ENCODE measurements around the gene EML4.

Gene EML4

DNA sequence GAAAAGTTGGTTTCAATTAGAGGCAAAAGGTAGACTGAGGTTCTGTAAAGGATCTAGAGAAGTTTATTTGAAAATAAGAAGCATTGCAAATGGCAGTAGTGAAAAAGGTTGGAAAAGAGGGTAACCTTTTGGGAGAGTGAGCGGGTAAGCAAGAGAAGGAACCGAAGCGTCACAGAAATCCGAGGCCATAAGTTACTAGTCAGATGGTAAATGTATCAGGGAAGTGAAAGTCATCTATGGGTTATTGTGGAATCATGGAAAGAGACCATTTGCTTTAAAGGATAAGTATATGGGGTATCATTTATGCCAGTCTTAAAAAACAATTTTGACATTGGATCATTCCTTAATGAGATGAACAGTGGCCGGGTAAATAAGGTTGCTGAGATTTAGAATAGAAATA lies 30.5 kb downstream of the EML4 start:
- CTCF ChIA-PET: interaction anchor here (2.0 to 2.9 kb wide), 2 partner anchors 16 to 19 kb away, joined by 4 to 8 read pairs; no protein-coding TSS in a partner anchor
- no peak for TF ChIP-seq CTCF (IDR thresholded peaks at IDR 0.05; ENCODE audit: control extremely low read depth, extremely low read depth, low read depth, missing control alignments)
- POLR2A ChIA-PET: no interaction called here
- no peak for DNase-seq (ENCODE audit: extremely low spot score)

DNA sequence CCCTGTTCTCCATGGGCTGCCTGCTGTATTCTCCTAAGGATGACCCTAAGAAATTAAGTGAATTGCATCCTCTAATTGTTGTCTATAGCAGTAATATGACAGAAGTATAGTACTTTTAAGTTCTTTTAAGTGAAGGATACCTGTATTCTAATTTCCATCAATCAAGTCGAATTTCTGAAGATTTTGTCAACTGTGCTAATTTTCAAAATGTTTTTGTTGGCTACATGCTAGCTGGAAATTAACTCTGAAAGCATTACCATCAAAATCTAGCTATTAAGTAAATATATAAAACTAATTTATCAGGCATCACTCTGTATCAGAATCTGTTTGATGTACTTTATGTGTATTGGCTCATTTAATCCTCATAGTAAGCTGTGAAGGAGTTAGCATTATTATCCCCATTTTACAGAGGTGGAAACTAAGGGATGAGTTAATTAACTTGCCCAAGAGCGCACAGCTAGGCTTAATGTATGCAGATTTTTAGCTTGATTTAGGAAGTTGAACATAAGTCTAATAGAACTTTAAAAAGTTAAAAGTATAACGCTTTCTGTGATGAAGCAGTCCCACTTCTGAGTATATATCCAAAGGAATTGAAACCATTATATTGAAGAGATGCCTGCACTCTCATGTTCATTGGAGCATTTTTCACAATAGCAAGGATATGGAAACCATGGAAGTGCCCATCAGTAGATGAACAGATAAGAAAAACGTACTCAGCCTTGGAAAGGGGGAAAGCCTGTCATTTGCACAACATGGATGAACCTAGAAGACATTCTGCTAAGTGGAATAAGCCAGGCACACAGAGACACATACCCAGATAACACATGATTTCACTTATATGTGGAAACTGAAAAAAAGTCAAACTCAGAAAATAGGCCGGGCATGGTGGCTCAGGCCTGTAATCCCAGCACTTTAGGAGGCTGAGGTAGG lies 32.0 kb downstream of the EML4 start:
- ChIA-PET CTCF (interaction anchor here (1.5 kb wide), 2 partner anchors 11 to 105 kb away, joined by 3 to 8 read pairs; no protein-coding TSS in a partner anchor), POLR2A (no interaction called here)
- no peak for DNase-seq (ENCODE audit: extremely low spot score)
- TF ChIP-seq CTCF (IDR thresholded peaks at IDR 0.05; ENCODE audit: control extremely low read depth, extremely low read depth, low read depth, missing control alignments): no peak

- no peak for TF ChIP-seq CTCF (IDR thresholded peaks at IDR 0.05; ENCODE audit: control extremely low read depth, extremely low read depth, low read depth, missing control alignments)
- ChIA-PET CTCF (no interaction called here), POLR2A (no interaction called here)
- no peak for DNase-seq (ENCODE audit: extremely low spot score)
These were observed 33.5 kb downstream of the EML4 start for GRCh38 chr2:42202634-42203008.

- TF ChIP-seq CTCF (IDR thresholded peaks at IDR 0.05; ENCODE audit: control extremely low read depth, extremely low read depth, low read depth, missing control alignments): no peak
- POLR2A ChIA-PET: no interaction called here
- no peak for DNase-seq (ENCODE audit: extremely low spot score)
- CTCF ChIA-PET: interaction anchor here (1.3 to 2.1 kb wide), 3 partner anchors 8 to 23 kb away, joined by 4 to 6 read pairs (median 4); no protein-coding TSS in a partner anchor
These were observed 34.6 kb downstream of the EML4 start for GRCh38 chr2:42203792-42204191.

DNA sequence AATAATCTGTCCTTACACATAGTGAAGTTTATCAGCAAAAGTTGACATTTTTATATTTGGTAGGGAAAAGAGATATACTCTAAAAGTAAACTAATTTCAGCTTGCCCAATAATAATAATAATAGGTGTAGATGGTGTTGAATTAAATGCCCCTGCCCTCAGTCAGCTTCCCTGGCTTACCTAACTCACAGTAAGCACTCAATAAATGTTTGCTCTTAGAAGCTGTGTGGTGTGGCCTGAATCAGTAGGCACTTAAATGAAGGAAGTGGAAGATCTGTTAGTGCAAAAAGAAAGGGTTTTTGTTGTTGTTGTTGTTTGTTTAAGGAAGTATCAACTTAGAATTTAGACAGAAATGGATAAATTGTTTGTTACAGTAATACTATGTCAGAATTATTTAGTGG lies 36.2 kb downstream of the EML4 start:
- ChIA-PET CTCF (interaction anchor here (1.1 to 2.1 kb wide), 4 partner anchors 9 to 23 kb away, joined by 3 to 6 read pairs (median 4); no protein-coding TSS in a partner anchor), POLR2A (no interaction called here)
- DNase-seq (ENCODE audit: extremely low spot score): no peak
- no peak for TF ChIP-seq CTCF (IDR thresholded peaks at IDR 0.05; ENCODE audit: control extremely low read depth, extremely low read depth, low read depth, missing control alignments)

DNA sequence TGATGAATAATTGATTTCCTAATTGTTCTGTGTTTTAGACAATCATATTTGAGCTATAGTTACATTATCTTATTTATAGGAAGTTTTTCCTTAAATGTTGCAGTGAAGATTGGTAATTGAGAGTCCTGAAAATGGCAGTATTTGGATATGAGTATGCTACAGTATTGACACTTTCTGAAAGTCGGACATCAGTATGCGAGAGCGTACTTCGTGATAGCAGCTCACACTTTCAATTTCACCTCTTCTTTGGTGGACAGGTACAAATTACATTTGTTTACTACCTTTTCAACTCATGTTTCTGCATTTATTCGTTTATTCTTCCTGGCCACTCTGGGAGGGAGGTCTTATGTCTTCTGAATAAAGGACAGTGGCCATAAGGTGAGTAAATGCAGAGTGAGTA lies 38.7 kb downstream of the EML4 start:
- POLR2A ChIA-PET: no interaction called here
- DNase-seq (ENCODE audit: extremely low spot score): no peak
- CTCF ChIA-PET: no interaction called here
- no peak for TF ChIP-seq CTCF (IDR thresholded peaks at IDR 0.05; ENCODE audit: control extremely low read depth, extremely low read depth, low read depth, missing control alignments)

Data from GM10248 (cell line).